Ramos (cell line): ENCODE results near the gene LIME1.

Experiments used
- in situ Hi-C: fragments of 300-500 bp; cut with MboI; formaldehyde crosslinking; loops from one replicate; pipeline ENCODE4 v1.14.3; 2022; ENCODE audit warnings: low sequenced_read_pairs; ENCODE audit not compliant: unreplicated experiment

Gene LIME1

GRCh38 chr20:63787749-63788148 is 51.3 kb downstream of the LIME1 start:
- in situ Hi-C loops: no loop called here
